ENCODE measurements around the gene SLC7A8. TPM values are rescaled to one million over a fixed set of nuclear protein-coding genes. Genes with fewer than 3 reads are reported as not detected.

The SLC7A8 gene
- total RNA-seq, 2 experiments from 2014 or later, result 4.0 to 11.4 TPM

DNA sequence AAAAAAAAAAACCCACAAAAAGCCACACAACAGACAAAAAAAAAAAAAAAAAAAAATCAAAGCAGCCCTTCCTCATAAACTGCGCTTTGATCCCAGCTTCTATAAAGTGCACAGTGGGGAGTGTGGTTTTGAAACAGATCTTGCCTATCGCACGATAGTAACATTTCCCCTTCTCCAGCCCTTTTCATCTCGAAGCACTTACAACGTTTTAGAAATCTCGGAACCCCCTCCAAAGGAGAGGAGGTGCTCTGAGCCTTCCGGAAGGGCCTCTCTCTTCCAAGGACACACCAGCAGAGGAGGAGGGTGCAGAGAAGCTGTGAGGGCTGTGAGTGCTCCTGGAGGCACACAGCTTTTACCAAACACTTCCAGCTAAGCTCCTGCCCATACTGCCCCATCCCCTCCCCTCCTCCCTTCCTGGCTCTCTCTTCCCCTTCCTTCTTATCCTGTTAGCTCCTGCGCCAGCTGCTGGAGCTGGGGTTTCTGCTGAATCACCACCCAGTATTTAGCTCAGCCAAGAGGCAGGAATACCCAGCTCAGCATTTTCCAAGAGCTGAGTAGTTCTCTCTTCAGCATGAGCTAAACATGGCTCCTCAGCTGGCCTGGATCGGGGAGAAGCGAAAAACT, 28.4 kb downstream of the SLC7A8 start:
- Histone ChIP-seq H3K27ac (ENCODE audit: low read depth, low read length, poor library complexity, severe bottlenecking) (no peak overlapping the region), H3K4me1 (ENCODE audit: insufficient read depth, low read length, poor library complexity, severe bottlenecking) (no peaks in the 10 kb centered on the region), H3K4me3 (ENCODE audit: low read depth, low read length, poor library complexity, severe bottlenecking) (no peak overlapping the region), H3K9me3 (ENCODE audit: low read length) (no peaks in the 10 kb centered on the region), H3K36me3 (ENCODE audit: insufficient read depth, low read length) (no peaks in the 10 kb centered on the region), H3K4me2 (ENCODE audit: low read length) (no peak overlapping the region), H3K79me2 (ENCODE audit: insufficient read depth, low read depth, low read length) (no peaks in the 10 kb centered on the region), H4K20me1 (ENCODE audit: insufficient read depth, low read length) (no peaks in the 10 kb centered on the region), H3K9me2 (ENCODE audit: insufficient read depth, low read length) (no peaks in the 10 kb centered on the region), H2AFZ (ENCODE audit: low read length) (no peak overlapping the region)
- TF ChIP-seq, protein P1, sequence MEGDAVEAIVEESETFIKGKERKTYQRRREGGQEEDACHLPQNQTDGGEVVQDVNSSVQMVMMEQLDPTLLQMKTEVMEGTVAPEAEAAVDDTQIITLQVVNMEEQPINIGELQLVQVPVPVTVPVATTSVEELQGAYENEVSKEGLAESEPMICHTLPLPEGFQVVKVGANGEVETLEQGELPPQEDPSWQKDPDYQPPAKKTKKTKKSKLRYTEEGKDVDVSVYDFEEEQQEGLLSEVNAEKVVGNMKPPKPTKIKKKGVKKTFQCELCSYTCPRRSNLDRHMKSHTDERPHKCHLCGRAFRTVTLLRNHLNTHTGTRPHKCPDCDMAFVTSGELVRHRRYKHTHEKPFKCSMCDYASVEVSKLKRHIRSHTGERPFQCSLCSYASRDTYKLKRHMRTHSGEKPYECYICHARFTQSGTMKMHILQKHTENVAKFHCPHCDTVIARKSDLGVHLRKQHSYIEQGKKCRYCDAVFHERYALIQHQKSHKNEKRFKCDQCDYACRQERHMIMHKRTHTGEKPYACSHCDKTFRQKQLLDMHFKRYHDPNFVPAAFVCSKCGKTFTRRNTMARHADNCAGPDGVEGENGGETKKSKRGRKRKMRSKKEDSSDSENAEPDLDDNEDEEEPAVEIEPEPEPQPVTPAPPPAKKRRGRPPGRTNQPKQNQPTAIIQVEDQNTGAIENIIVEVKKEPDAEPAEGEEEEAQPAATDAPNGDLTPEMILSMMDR (conservative IDR thresholded peaks at IDR 0.05; ENCODE audit: low read length), result no peak
- TF ChIP-seq EZH2phosphoT487 (IDR thresholded peaks at IDR 0.05; ENCODE audit: borderline replicate concordance, low read depth, low read length), result no peak
- BruUV-seq (replicated peaks), result no TSS peak
- intact Hi-C loops (cut with micrococcal nuclease; ENCODE audit: unreplicated experiment), result no loop called here
- ChIA-PET CTCF (ENCODE audit: unreplicated experiment) (no interaction called here), POLR2A (no interaction called here)
- no peak for DNase-seq (ENCODE audit: low spot score)

DNA sequence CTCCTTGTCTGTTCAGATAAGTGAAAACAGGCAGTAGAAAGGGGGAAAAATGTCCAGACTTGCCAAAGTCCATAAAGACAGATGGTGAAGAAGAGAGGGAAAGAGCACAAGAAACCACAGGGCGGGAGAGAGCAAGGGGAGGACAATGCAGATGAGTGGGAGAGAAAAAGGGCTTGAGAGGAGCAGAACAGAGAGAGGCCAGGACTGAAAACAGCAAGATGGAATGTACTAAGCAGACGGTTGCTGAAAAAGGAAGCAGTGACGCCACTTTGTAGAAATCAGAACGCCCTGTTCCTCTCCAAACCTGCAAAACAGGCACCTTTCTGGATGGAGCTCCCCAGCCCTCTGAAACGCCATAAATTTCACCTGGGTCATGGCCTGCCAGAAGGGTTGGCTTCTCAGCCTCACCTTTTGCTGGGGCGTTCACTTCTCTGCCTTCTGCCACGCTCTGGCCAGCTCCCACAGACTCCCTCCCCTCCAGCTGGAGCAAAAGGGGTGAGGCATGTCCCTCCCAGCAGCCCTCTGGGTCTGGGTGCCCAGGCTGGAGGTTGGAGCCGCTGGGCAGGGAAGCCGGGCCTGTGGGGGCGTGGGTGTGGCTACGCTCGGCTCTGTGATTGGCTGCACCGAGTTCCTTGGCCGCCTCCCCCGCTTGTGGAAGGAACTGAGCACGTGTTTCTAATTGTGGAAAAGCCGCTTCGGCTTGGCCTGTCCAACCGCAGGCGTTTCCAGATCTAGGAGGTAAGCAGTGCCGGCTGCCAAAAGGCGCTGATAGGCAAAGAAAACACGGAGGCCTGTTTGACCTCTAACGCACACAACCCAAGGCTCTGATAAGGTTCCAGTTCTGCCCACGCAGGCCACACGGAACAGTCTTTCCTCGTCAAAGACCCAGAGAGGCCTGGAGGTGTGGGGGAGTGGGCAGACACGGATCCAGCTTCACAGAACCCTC, 29.3 kb downstream of the SLC7A8 start:
- Histone ChIP-seq H3K27ac (ENCODE audit: low read depth, low read length, poor library complexity, severe bottlenecking) (no peak overlapping the region), H3K4me3 (ENCODE audit: low read depth, low read length, poor library complexity, severe bottlenecking) (no peak overlapping the region), H3K9me3 (ENCODE audit: low read length) (no peaks in the 10 kb centered on the region), H3K4me1 (ENCODE audit: insufficient read depth, low read length, poor library complexity, severe bottlenecking) (no peaks in the 10 kb centered on the region), H4K20me1 (ENCODE audit: insufficient read depth, low read length) (no peaks in the 10 kb centered on the region), H2AFZ (ENCODE audit: low read length) (no peak overlapping the region), H3K4me2 (ENCODE audit: low read length) (no peak overlapping the region), H3K79me2 (ENCODE audit: insufficient read depth, low read depth, low read length) (no peaks in the 10 kb centered on the region), H3K36me3 (ENCODE audit: insufficient read depth, low read length) (no peaks in the 10 kb centered on the region), H3K9me2 (ENCODE audit: insufficient read depth, low read length) (no peaks in the 10 kb centered on the region)
- POLR2A ChIA-PET, result no interaction called here
- TF ChIP-seq EZH2phosphoT487 (IDR thresholded peaks at IDR 0.05; ENCODE audit: borderline replicate concordance, low read depth, low read length), result no peak
- TF ChIP-seq, protein P1 (conservative IDR thresholded peaks at IDR 0.05; ENCODE audit: low read length), result no peak
- CTCF ChIA-PET (ENCODE audit: unreplicated experiment), result no interaction called here
- no TSS peak for BruUV-seq (replicated peaks)
- no peak for DNase-seq (ENCODE audit: low spot score)
- intact Hi-C loops (cut with micrococcal nuclease; ENCODE audit: unreplicated experiment), result no loop called here

DNA sequence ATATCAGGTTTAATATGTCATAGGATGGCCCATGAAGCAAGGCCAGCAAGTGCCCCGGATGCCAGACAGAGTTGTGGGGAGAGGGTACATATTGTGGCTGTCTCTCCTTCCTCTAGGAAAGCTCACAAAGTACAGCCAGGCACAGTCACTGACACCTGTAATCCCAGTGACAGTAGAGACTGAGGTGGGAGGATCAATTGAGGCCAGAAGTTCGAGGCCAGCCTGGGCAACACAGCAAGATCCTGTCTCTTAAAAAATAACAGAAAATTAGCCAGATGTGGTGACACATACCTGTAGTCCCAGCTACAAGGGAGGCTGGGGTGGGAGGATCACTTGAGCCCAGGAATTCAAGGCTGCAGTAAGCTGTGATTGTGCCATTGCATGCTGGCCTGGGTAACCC, 32.1 kb downstream of the SLC7A8 start:
- H4K20me1 ChIP-seq (ENCODE audit: insufficient read depth, low read length), result no peaks in the 10 kb centered on the region
- H3K9me2 ChIP-seq (ENCODE audit: insufficient read depth, low read length), result no peaks in the 10 kb centered on the region
- intact Hi-C loops (cut with micrococcal nuclease; ENCODE audit: unreplicated experiment), result no loop called here
- no TSS peak for BruUV-seq (replicated peaks)
- H3K9me3 ChIP-seq (ENCODE audit: low read length), result no peaks in the 10 kb centered on the region
- TF ChIP-seq EZH2phosphoT487 (IDR thresholded peaks at IDR 0.05; ENCODE audit: borderline replicate concordance, low read depth, low read length), result no peak
- TF ChIP-seq, protein P1 (conservative IDR thresholded peaks at IDR 0.05; ENCODE audit: low read length), result no peak
- POLR2A ChIA-PET, result interaction anchor here (0.7 to 0.9 kb wide), 3 partner anchors 32 to 59 kb away, joined by 3 to 6 read pairs (median 4); no protein-coding TSS in a partner anchor
- no peak for DNase-seq (ENCODE audit: low spot score)
- H3K4me1 ChIP-seq (ENCODE audit: insufficient read depth, low read length, poor library complexity, severe bottlenecking), result no peaks in the 10 kb centered on the region
- H3K27ac ChIP-seq (ENCODE audit: low read depth, low read length, poor library complexity, severe bottlenecking), result no peak overlapping the region
- no peaks in the 10 kb centered on the region for H3K36me3 ChIP-seq (ENCODE audit: insufficient read depth, low read length)
- no peak overlapping the region for H3K4me2 ChIP-seq (ENCODE audit: low read length)
- CTCF ChIA-PET (ENCODE audit: unreplicated experiment), result no interaction called here
- no peak overlapping the region for H3K4me3 ChIP-seq (ENCODE audit: low read depth, low read length, poor library complexity, severe bottlenecking)
- H3K79me2 ChIP-seq (ENCODE audit: insufficient read depth, low read depth, low read length), result no peaks in the 10 kb centered on the region
- H2AFZ ChIP-seq (ENCODE audit: low read length), result no peak overlapping the region
